Measurements from ENCODE around the gene TBC1D24.
"Not testable (repeated sequence)": the region's sequence is repeated elsewhere in the genome, so short reads cannot be mapped to it uniquely, and the experiment has no call there.

Gene TBC1D24

DNA sequence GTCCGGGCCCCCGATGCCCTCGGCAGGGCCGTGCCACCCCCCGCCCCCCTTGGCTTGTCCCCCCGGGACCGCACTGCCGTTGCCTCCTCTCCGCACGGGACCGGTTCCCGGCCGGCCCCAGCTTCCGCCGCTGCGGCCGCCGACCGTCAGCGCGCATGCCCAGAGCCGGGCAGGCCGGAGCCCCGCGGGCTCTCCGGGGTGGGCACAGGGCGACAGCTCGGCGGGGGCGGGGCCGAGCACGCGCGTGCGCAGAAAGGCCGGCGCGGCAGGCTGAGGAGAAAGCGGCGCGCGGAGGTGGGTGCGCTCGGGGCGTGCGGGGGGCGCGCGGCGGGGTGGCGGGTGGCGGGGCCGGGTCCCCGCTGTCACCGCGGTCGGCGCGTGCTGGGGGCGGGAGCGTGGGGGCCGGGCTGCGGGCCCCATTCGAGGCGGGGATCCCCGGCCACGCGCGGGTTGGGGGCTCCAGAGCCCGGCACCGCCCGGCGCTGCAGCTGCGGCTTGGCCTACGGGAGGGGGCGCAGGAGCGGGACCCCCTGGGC is at the start of gene TBC1D24:
TBC1D24 (plus strand) TSS at position 251 of the 536 bp plus-strand sequence. CDS start 21,022 bp downstream, outside the sequence.
- peak; percentile 20 for DNase-seq

GRCh38 chr16:2425825-2426430 is 49.0 kb upstream of the TBC1D24 start:
- DNase-seq, result no peak

DNA sequence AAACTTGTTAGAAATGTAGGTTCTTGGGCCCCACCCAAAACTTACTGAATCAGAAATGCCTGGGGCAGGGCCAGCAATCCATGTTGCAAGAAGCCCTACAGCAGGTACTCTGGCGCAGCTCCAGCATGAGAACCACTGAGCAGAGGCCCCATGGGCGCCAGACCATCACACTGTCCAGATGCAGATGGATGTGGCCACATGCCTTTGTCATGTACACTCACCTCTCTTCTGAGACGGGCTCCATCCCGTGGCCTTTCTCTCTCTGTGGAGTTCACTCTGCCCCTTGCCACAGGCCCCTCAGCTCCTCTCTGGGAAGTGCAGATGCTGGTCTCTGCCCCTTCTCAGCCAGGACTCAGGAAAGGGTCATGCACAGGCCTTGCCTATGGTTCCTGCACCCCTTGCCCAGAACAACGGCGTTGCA is 48.0 kb upstream of the TBC1D24 start:
- no peak for DNase-seq

DNA sequence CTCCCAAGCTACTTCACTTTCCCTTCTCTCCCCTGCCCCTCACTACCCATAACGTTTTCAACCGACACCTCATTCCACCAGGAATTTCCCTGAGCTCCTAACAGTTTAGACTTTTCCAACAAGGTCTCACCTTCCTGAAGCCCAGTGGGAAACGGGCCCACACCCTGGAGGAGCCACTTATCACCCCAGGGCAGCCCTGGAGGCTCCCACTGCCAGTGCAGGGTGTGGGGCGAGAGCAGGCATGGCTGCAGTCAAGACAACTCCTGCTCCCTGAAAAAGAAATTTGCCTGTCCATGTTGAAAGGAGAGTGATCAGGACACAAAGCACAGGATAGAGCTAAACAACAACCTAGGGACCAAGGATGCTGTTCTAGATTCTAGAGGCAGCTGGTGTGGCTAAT is 47.4 kb upstream of the TBC1D24 start:
- DNase-seq, result no peak

DNA sequence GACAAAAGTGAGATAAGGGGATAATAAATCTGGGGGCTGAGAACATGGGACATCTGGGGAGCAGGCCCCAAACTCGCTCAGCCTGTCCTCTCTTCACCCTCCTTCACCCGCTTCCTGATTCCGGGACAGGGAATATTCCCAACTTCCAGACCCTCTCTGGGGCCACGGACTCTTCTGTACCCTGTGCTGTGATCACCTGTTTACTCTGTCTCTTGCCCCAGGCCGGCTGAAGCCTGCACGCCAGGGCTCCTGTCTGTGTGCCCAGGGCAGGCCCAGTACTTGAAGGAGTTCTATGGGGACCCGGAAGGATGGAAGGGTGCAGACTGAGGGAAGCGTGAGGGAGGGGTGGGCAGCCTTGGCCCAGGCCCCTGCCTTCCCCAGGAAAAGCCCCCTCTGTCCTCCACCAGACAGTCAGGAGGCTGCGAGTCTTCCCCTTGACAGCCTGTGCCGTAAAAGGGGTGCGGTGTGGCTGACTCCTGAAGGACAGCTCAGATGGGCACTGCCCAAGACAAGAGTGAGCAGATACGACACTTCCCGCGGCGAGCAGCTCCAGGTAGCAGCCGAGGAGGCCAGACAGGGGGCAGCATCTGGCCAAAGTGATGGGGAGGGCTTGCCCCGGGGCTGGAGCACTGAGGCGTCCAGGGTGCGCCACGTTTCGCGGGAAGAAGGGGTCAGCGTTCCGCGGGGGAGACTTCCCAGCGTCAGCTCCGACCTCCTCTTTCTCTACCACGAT is 46.7 kb upstream of the TBC1D24 start:
- peak; percentile 10 for DNase-seq

DNA sequence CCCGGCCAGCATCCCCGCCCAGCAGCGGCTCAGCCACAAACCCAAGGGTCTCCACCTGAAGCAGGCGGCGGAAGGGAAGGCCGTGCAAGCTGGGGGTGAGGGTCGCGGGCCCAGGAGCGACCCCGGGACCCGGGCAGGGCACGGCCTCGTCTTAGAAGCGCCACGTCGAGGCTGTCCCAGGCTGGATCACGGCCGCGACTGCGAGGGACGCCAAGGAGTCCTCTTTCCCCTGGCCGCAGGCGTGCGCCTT is 46.2 kb upstream of the TBC1D24 start:
- DNase-seq, result no peak

DNA sequence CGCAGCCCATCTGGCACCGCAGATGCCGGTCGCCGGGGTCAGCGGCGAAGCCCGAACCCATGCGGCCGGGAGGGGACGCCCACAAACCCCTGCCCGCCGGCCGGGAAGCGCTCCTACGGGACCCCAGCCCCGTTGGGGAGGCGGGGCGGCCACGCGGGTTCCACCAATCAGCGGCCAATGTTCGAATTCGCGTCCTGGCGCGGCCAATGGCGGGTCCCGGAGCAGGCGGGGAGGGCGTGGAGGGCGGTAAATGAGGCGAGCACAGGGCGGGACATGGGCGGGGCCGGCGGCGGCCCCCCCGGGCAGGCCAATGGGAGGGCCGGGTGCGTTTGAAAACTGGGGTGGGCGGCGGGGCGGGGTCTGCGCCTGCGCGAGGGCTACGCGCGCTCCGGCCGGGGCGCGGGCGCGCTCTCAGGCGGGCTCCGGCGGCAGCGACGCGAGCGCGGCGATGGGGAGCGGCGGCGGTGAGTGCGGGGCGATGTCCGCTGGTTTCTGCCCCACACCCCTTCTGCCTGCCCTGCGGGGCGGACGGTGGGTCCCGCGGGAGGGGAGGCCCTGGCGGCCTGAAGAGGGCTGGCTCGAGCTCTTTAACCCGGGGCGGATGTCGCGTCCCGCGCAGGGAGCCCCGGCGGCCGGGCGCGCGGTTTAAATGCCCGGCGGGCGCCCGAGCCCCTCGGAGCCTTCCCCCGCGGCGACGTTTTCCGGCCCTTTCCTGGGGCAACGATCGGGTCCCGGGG is 45.7 kb upstream of the TBC1D24 start, which contains the start of gene CCNF:
CCNF (plus strand) TSS at position 414 of the 737 bp plus-strand sequence; CDS start at position 449, 35 bp downstream.
- DNase-seq, result peak; percentile 82

DNA sequence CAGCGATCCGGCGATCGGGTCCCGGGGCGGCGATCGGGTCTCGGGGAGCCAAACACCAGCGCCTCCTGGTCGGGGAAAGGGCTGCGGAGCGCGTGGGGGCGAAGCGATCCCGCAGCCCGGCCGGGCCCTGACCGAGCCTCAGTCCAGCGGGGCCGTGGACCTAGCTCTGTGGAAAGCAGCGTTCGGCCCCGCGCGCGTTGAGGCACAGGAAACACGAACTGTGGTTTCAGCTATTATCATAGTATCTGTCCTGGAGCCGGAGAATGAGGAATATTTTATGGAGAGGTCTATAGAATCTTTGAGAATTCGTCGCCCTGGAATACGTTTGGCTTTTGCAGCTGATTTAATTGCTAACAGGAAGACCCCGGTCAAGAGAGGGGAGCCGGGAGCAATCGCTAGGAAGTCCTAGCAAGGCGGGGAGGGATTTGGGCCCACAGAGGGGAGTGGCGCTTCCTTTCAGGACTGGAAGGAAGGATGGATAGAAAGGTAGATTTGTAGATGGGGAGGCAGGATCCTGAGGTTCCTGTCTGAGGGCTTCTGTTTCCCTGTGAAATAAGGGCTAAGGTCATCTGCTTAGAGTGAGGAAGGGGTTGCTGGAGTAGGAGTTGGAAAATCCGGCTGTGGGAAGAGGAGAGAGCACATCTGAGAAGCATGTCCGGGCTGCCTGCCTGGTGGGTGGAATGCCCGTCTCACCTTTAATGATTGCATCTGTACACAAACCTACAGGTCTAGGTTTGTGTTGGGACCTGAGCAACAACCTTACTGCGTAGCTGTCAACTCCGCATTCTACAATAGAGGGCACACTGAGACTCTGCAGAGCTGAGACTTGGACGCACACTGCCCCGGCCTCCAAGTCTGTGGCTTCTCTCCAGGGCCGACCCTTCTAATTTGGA is 44.9 kb upstream of the TBC1D24 start:
- DNase-seq, result no peak

GRCh38 chr16:2432286-2432685 is 42.6 kb upstream of the TBC1D24 start:
- DNase-seq, result no peak

GRCh38 chr16:2432801-2433505 is 42.0 kb upstream of the TBC1D24 start:
- no peak for DNase-seq

- DNase-seq, result not testable (repeated sequence)
Observed at GRCh38 chr16:2435236-2435635, 39.7 kb upstream of the TBC1D24 start.

GRCh38 chr16:2436110-2436509 is 38.8 kb upstream of the TBC1D24 start:
- no peak for DNase-seq

DNA sequence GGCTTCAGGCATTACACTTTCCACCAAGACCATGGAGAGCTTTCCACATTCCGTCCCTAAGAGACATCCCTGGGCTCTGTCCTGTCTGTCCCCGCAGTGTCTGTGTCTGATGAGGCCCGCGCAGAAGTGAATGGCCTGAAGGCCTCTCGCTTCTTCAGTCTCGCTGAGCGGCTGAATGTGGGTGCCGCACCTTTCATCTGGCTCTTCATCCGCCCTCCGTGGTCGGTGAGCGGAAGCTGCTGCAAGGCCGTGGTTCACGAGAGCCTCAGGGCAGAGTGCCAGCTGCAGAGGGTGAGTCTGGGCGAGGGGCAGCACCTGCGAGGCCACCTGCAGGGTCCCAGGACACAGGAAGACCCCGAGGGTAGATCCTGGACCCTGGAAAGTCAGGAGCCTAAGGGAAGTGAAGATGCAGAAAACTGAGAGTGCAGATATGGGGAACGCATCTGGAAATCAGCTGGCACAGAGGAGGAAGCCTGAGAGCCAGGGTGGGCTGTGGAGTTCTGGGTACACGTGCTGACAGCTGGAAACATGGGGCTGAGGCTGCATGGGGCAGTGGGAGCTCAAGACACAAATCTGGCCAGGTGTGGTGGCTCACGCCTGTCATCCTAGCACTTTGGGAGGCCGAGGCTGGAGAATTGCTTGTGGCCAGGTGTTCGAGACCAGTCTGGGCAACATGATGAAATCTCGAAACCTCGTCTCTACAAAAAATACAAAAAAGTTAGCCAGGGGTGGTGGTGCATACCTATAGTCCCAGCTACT is 37.7 kb upstream of the TBC1D24 start:
- DNase-seq, result no peak

DNA sequence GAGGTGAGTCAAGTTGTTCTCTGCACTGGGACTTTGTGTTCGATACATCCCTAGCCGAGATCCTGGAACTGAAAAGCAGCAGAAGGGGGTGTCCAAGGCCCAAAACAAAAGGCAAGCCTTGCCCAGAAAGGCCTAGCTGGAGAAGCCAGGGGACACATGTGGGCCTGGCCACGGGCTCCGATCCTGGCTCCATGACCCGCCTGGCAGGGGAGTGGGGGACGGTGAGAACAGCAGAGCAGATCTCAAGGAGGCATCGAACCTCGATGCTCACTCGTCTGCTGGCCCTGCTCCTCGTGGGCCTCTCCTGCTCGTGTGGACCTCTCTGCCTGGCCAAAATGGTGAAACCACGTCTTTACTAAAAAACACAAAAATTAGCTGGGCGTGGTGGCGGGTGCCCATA is 36.8 kb upstream of the TBC1D24 start:
- no peak for DNase-seq

GRCh38 chr16:2439598-2439997 is 35.3 kb upstream of the TBC1D24 start:
- DNase-seq, result no peak

DNA sequence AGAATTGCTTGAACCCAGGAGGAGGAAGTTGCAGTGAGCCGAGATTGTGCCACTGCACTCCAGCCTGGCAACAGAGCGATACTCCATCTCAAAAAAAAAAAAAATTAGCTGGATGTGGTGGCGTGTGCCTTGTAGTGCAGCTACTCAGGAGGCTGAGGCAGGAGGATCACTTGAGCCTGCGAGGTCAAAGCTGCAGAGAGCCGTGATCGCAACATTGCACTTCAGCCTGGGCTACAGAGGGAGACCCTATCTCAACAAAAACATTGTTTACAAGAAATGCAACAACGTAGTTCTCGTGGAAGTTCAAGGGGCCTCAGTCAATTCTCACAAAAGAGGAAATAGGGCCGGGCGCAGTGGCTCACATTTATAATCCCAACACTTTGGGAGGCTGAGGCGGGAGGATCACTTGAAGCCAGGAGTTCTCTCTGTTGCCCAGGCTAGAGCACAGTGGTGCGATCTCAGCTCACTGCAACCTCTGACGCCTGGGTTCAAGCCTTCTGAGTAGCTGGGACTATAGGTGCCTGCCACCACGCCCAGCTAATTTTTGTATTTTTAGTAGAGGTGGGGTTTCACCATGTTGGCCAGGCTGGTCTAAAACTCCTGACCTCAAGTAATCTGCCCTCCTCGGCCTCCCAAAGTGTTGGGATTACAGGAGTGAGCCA is 33.7 kb upstream of the TBC1D24 start:
- not testable (repeated sequence) for DNase-seq

- no peak for DNase-seq
Observed at GRCh38 chr16:2443555-2443954, 31.4 kb upstream of the TBC1D24 start.

GRCh38 chr16:2447920-2448583 is 26.9 kb upstream of the TBC1D24 start:
- no peak for DNase-seq

DNA sequence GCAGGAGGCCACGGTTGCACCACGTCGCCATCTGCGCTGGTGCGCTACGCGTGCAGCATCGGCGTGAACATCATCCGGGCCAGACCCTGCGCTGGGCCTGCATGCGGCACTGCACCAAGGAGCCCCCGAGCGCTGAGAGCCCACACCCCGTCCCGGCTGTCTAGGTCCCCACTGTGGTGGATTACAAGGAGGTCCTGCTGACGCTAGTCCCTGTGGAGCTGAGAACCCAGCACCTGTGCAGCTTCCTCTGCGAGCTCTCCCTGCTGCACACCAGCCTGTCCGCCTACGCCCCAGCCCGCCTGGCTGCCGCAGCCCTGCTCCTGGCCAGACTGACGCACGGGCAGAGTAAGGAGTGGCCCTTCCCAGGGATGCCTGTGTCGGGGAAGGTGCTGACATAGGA is 25.8 kb upstream of the TBC1D24 start:
- no peak for DNase-seq

DNA sequence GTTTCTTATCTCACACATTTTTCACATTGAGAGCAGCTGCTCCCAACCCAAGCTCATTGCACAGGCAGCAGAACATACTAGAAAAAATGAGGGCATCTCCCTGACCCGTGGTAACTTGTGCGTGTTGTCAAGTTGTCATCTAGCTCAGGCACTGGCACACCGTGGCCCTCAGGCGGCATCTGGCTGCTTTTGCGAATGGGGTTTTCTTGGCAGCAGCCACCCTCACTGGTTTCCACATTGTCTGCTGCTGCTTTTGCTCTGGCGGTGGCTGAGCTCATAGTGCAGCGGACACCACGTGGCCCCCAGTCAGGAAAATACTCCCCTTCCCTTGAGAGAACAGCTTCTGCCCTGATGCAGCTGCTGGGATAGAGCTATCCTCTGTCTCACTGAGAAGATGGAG is 24.4 kb upstream of the TBC1D24 start:
- no peak for DNase-seq
